Renal cortical epithelial cell (primary cell): Measurements from ENCODE around the gene CTLA4. TPM values are rescaled to one million over a fixed set of nuclear protein-coding genes. Genes with fewer than 3 reads are reported as not detected.

ENCODE experiments used
- DNase-seq: peaks from one replicate; pipeline ENCODE4 v3.0.0-alpha.2; 2011; ENCODE audit warnings: low read depth
- total RNA-seq: library from RNA; depleted of rRNA; stranded (reverse); fragments of >200 nt; gene quantifications from 2 replicates; pipeline ENCODE4 v1.2.3, GENCODE V29; 2014

Gene CTLA4
- total RNA-seq, 1 donor from 2014 or later: not detected

GRCh38 chr2:203890733-203891132 is 23.2 kb downstream of the CTLA4 start:
- no peak for DNase-seq

GRCh38 chr2:203891474-203891873 is 23.9 kb downstream of the CTLA4 start:
- peak; percentile 43 for DNase-seq

- no peak for DNase-seq
These were observed 24.6 kb downstream of the CTLA4 start for GRCh38 chr2:203892207-203892606.

DNA sequence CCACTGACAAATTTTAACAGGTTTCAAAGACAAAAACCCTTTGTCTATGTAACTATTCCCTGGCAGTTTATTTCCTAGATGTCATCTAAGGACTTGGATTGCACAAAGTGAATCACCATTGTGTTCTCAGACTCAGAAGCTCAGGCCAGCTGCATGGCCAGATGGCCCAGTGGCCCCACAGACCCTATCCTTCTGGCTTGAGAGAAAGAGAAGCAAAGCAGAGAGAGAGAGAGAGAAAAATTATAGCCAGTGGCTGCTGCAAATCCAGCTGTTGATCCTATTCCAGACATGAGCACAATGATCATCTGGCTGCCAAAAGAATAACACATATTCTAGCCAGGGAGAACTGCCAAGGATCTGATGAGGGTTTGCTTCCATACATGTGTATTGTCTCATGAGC is 25.8 kb downstream of the CTLA4 start:
- DNase-seq: no peak

DNA sequence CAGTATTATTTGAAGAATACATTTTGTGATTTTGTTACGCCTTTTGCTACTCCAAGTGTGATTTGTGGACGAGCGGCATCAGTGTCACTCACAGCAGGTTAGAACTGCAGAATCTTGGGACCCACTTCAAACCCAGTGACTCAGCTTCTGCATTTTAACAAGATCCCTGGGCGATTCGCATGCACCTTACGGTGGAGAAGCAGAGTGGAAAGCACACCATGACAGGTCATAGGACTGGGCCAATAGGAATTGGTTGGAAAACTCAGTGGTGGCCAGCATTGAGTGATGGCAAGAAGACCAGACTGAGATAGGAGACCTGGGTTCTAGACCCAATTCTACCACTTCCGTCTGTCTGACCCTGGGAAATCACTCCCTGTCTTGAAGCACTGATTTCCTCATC is 26.3 kb downstream of the CTLA4 start:
- DNase-seq: no peak

DNA sequence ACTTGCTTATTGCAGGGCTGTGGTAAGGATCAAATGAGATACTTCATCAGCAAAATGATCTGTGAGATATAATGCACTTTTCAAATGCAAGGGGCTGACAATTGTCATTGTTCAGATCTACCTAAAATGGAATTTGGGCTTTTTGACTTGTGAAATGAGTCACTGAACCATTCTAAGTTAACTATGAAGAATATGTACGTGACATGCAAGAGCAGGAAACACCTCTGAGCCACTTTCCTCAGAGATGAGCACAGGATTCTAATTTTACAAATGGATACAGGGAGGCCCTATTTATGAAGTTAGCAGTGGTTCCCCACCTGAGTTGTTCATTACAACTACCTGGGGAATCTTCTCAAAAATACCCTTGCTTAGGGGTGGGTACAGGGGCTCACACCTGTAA is 26.7 kb downstream of the CTLA4 start:
- no peak for DNase-seq

DNA sequence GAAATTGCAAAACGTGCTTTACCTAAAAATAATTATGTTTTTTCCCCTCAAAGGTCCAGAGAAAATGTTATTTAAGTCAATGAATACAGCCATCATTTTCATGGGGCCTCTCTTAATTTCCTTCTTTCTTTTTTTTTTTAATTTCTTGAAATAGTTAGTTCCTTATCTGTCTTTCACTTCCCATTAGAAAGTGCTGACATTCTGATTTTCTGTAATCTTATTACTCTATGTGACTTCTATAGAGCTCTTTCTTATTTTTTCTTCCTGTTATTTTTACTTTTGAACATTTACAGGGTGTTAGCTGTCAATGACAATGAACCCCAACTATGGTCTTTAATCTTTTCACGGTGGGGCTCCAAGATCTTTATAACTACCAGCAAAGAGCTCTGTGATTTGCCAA is 30.0 kb downstream of the CTLA4 start:
- no peak for DNase-seq

DNA sequence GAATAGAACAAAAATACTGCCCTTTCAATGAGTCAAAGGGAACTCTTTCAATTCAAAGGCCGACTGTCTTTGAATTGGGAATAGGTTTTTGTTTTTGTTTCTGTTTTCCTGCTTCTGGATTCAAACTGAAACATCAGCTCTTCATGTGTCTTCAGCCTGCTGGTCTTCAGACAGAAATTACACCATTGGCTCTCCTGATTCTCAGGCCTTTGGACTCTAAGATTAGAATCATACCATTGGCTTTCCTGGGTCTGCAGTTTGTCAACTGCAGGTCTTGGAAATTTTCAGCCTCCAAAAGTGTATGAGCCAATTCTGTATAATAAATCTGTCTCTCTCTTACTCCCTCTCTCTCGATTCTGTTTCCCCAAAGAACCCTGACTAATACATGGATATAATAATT is 31.1 kb downstream of the CTLA4 start:
- DNase-seq: no peak

GRCh38 chr2:203900253-203900652 is 32.7 kb downstream of the CTLA4 start:
- no peak for DNase-seq

GRCh38 chr2:203904022-203904421 is 36.5 kb downstream of the CTLA4 start:
- DNase-seq: no peak

DNA sequence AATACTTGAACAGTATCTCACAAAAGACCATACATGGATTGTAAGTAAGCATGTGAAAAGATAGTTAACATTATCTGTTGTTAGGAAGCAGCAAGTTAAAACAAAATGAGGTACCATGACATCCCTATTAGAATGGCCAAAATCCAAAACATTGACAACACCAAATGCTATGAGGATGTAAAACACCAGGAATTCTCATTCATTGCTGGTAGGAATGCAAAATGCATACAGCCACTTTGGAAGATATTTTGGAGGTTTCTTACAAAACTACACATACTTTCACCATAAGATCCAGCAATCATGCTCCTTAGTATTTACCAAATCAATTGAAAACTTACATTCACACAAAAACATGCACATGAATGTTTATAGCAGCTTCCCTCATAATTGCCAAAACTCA is 38.1 kb downstream of the CTLA4 start:
- no peak for DNase-seq

- DNase-seq: no peak
These were observed 40.7 kb downstream of the CTLA4 start for GRCh38 chr2:203908066-203908796.

DNA sequence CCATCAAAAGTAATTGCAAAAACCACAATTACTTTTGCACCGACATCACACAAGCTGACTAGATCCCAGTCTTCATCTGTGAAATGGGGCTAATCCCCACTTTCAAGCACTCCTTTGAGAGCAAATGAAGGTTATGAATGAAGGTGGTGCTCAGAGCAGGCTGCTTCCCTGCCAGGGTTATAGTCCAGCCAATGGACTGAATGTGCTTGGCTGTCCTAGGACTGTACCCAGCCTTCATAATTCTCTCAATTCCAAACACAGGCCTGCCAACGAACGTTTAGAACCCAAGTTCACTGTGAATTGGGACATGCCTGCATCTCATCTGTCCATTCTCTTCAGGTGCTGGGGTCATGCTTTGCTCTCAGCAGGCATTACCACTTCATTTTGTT is 41.2 kb downstream of the CTLA4 start:
- no peak for DNase-seq

DNA sequence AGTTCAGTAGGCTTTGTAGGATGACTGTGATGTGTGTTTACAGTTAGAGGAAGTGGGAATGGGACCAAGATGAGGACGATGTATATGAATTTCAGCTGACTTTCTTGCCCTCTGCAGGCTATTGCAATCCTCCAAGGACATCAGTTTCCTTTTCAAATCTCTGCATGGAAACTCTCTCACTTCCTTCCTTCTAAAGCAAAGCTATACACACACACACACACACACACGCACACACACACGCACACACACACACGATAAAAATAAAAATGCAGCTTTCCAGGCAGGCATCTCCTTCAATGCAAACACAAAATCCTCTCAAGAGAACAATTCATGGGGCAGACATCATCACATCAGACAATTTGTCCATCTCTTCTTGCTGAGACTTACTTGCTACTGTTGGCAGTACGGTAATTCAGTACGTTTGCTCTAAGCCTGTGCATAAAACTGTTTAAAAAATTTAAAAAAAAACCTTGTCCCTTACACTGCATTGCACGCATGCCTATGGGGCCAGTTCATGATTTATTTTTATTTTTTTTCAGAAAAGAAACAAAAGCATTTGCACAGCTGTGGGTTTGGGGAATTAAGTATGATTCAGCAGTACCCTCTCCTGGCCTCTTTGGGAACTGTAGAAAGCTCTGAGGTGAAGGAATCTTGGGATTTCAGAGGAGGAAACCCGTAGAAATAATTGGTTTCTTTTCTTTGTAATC is 41.8 kb downstream of the CTLA4 start:
- peak; percentile 47 for DNase-seq

GRCh38 chr2:203909974-203910373 is 42.4 kb downstream of the CTLA4 start:
- no peak for DNase-seq

GRCh38 chr2:203913947-203914346 is 46.4 kb downstream of the CTLA4 start:
- DNase-seq: no peak

DNA sequence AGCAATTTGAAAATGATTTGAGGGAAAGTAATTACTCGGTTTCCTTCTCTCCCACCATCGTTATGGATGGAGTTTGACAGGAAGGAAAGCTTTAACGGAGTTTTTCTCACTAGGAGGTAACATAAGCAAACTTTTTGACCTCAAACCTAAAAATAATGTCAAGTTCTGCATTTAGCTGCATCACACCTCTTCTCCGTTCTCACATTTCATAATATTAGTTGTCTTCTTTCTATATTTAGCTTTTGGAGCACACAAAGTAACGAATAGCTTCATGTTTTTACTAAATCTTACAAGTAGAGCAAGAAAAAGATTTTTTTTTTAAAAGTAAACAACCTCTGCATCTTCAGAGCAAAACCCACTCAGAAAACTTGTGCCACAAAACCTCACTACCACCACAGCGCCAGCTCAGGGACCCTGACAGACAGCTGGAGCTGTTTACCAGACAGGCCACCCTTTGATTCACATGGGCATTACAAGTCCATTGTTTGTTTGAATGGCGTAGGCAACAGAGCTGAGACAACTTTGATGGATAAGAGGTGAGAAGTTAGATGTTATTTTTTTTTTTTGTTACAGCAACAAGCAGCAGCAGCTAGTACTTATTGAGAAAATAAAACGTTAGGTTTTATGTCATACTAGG is 47.1 kb downstream of the CTLA4 start:
- DNase-seq: no peak

DNA sequence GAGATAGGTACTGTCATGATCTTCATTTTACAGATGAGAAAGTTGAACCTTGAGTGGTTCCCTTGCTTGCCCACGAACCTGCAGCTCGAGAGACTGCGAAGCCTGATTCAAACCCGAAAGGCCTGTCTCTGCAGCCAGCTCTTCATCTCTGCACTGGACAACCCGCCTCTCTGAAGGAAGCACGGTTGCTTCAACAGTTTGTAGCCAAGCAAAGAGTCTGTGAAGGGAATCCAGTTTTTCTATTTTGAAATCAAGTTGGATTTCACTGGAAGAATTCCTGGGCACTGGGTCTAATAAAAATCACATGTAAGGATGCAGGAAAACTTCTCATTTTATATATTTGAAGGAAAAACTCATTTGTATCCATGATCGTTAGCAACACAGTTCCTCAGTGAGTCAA is 47.7 kb downstream of the CTLA4 start:
- DNase-seq: no peak

DNA sequence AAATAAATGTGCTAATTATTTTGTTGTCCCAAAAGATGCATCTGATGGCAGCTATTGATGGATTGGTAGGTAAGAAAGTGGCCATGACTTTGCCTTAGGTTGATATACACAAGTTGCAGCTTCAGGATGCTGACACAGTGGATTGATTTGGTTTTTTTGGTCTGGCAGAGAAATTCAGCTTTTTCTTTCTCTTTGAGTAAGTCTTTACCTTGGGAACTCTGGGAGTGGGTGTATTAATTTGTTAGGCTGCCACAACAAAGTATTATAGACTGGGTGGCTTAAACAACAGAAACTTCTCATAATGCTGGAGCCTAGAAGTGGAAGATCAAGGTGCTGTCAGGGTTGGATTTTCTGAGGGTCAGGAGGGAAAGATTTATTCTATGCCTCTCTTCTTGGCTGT is 49.2 kb downstream of the CTLA4 start:
- DNase-seq: no peak

- no peak for DNase-seq
These were observed 50.7 kb downstream of the CTLA4 start for GRCh38 chr2:203918264-203918663.

DNA sequence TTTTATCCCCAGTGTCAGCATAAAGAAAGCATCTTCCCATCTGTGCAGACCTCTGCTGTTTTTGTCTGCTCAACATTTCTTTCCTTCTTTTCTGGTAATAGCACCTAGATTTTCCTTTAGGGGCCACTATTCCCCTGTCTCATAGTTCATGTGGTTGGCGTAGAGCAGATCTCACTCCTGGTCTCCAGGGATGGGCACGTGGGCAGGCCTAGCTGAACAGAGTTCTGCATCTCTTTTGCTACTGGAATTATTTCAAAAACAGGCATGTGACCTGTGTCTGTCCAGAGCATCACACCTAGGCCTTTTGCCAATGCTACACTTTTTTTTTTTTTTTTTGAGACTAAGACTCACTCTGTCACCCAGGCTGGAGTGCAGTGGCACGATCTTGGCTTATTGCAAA is 51.3 kb downstream of the CTLA4 start:
- DNase-seq: no peak
